WTC11 (cell line): ENCODE data around the gene LRMDA. TPM values are rescaled to one million over a fixed set of nuclear protein-coding genes. Genes with fewer than 3 reads are reported as not detected.

Experiments
- ATAC-seq: fragments of 200-7000 bp; cut with Tn5 transposase; 2 replicates; pipeline ENCODE4 v1.10.0; 2021; ENCODE audit warnings: mild to moderate bottlenecking, moderate library complexity
- CTCF ChIA-PET: fragments of 300-600 bp; sonication (Branson Sonifier 250); formaldehyde crosslinking; loops from one replicate; lab custom pipeline; 2021; ENCODE audit warnings: antibody characterized with exemption; lab: Charles Lee
- POLR2A ChIA-PET: fragments of 350-600 bp; sonication (Branson Sonifier 250); formaldehyde crosslinking; loops from one replicate; lab custom pipeline; 2021; ENCODE audit warnings: antibody characterized with exemption; lab: Charles Lee
- DNase-seq: peaks from one replicate; pipeline ENCODE4 v3.0.0; 2021; ENCODE audit warnings: low spot score
- H3K27ac Mint-ChIP-seq: 2 replicates; pipeline ENCODE4 v1.8.0; 2021; ENCODE audit warnings: mixed read lengths
- H3K27me3 Mint-ChIP-seq: 2 replicates; pipeline ENCODE4 v1.8.0; 2021; ENCODE audit warnings: low read depth, mild to moderate bottlenecking, moderate library complexity, mixed read lengths
- H3K36me3 Mint-ChIP-seq: 2 replicates; pipeline ENCODE4 v1.8.0; 2021; ENCODE audit warnings: mixed read lengths
- H3K4me1 Mint-ChIP-seq: 2 replicates; pipeline ENCODE4 v1.8.0; 2022; ENCODE audit warnings: mixed read lengths
- H3K4me3 Mint-ChIP-seq: 2 replicates; pipeline ENCODE4 v1.8.0; 2021; ENCODE audit warnings: mild to moderate bottlenecking, moderate library complexity, mixed read lengths
- H3K9me3 Mint-ChIP-seq: 2 replicates; pipeline ENCODE4 v1.8.0; 2021; ENCODE audit warnings: mixed read lengths
- ATF1 ChIP-seq: sonication (generic); formaldehyde crosslinking; IDR thresholded peaks from 2 replicates; pipeline ENCODE4 v1.8.1; 2023; ENCODE audit warnings: mild to moderate bottlenecking, moderate library complexity, missing genetic modification reagents
- FOXP1 ChIP-seq: sonication (generic); formaldehyde crosslinking; IDR thresholded peaks from 2 replicates; pipeline ENCODE4 v1.8.0; 2022; ENCODE audit warnings: missing genetic modification reagents, mild to moderate bottlenecking, moderate library complexity, borderline replicate concordance
- JUN ChIP-seq: sonication (generic); formaldehyde crosslinking; IDR thresholded peaks from 2 replicates; pipeline ENCODE4 v1.8.0; 2023; ENCODE audit warnings: mild to moderate bottlenecking, missing genetic modification reagents
- NFATC4 ChIP-seq: fragments of 250-450 bp; sonication (Bioruptor Pico); IDR thresholded peaks from 2 replicates; pipeline ENCODE4 v1.9.0; 2021; ENCODE audit warnings: mild to moderate bottlenecking
- NR1H2 ChIP-seq: sonication (generic); formaldehyde crosslinking; IDR thresholded peaks from 2 replicates; pipeline ENCODE4 v1.9.0; 2021; ENCODE audit warnings: mild to moderate bottlenecking, moderate library complexity, missing genetic modification reagents
- OVOL2 ChIP-seq: fragments of 250-450 bp; sonication (Bioruptor Pico); IDR thresholded peaks from 2 replicates; pipeline ENCODE4 v1.9.0; 2021; ENCODE audit warnings: mild to moderate bottlenecking, borderline replicate concordance
- SOX15 ChIP-seq: fragments of 250-450 bp; sonication (Bioruptor Pico); IDR thresholded peaks from 2 replicates; pipeline ENCODE4 v1.9.0; 2021; ENCODE audit warnings: mild to moderate bottlenecking
- ZNF138 ChIP-seq: sonication (generic); formaldehyde crosslinking; conservative IDR thresholded peaks from 2 replicates; pipeline ENCODE4 v1.8.1; 2022; ENCODE audit warnings: mild to moderate bottlenecking, moderate library complexity, missing genetic modification reagents
- ZNF232 ChIP-seq: sonication (generic); formaldehyde crosslinking; IDR thresholded peaks from 2 replicates; pipeline ENCODE4 v1.8.0; 2022; ENCODE audit warnings: mild to moderate bottlenecking, missing genetic modification reagents
- total RNA-seq: library from RNA; stranded (reverse); gene quantifications from 3 replicates; pipeline ENCODE4 v1.2.3, GENCODE V29; 2021
- TF ChIP-seq, protein P1 (sequence below): sonication (generic); formaldehyde crosslinking; IDR thresholded peaks from 2 replicates; pipeline ENCODE4 v1.8.1; 2023; ENCODE audit warnings: mild to moderate bottlenecking, missing genetic modification reagents, borderline replicate concordance
- TF ChIP-seq, protein P2 (sequence below): sonication (generic); formaldehyde crosslinking; IDR thresholded peaks from 2 replicates; pipeline ENCODE4 v1.8.0; 2022; ENCODE audit warnings: missing genetic modification reagents
- TF ChIP-seq, protein P3 (sequence below): sonication (generic); formaldehyde crosslinking; IDR thresholded peaks from 2 replicates; pipeline ENCODE4 v1.8.1; 2022; ENCODE audit warnings: missing genetic modification reagents, borderline replicate concordance
- TF ChIP-seq, protein P4 (sequence below): sonication (generic); formaldehyde crosslinking; IDR thresholded peaks from 2 replicates; pipeline ENCODE4 v1.8.1; 2023; ENCODE audit warnings: mild to moderate bottlenecking, missing genetic modification reagents, moderate library complexity
- TF ChIP-seq, protein P5 (sequence below): sonication (generic); formaldehyde crosslinking; IDR thresholded peaks from 2 replicates; pipeline ENCODE4 v1.8.0; 2022; ENCODE audit warnings: mild to moderate bottlenecking, missing genetic modification reagents
- TF ChIP-seq, protein P6 (sequence below): sonication (generic); formaldehyde crosslinking; IDR thresholded peaks from 2 replicates; pipeline ENCODE4 v1.8.1; 2022; ENCODE audit warnings: mild to moderate bottlenecking, missing genetic modification reagents, moderate library complexity, borderline replicate concordance
- TF ChIP-seq, protein P7 (sequence below): fragments of 250-450 bp; sonication (Bioruptor Pico); IDR thresholded peaks from 2 replicates; pipeline ENCODE4 v1.9.0; 2021; ENCODE audit warnings: moderate library complexity, mild to moderate bottlenecking, inconsistent platforms, borderline replicate concordance
- TF ChIP-seq, protein P8 (sequence below): sonication (generic); formaldehyde crosslinking; IDR thresholded peaks from 2 replicates; pipeline ENCODE4 v1.8.0; 2023; ENCODE audit warnings: mild to moderate bottlenecking, missing genetic modification reagents
- TF ChIP-seq, protein P9 (sequence below): sonication (generic); formaldehyde crosslinking; IDR thresholded peaks from 2 replicates; pipeline ENCODE4 v1.8.1; 2022; ENCODE audit warnings: low read depth, missing genetic modification reagents, borderline replicate concordance

LRMDA gene
- total RNA-seq, 1 experiment from 2014 or later, result 0.92 TPM

DNA sequence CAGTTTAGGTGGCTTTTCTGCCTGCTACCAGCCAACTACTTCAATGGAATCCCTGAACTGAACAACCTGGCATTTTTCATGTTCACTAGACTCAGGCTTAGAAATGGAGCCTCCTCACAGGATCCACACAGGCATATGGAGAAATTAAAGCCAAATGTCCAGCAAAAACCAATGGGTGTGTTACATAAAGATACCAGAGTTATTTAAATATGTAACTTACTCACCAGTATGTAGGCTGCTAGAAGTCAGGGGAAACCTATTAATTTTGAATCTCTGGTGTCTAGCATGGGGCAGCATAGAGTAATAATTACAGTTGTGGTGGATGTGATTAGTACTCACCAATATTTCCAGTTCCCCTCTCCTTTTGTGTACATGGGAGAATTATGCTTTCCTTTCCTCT lies 383.6 kb downstream of the LRMDA start (continued):
- TF ChIP-seq, protein P1, sequence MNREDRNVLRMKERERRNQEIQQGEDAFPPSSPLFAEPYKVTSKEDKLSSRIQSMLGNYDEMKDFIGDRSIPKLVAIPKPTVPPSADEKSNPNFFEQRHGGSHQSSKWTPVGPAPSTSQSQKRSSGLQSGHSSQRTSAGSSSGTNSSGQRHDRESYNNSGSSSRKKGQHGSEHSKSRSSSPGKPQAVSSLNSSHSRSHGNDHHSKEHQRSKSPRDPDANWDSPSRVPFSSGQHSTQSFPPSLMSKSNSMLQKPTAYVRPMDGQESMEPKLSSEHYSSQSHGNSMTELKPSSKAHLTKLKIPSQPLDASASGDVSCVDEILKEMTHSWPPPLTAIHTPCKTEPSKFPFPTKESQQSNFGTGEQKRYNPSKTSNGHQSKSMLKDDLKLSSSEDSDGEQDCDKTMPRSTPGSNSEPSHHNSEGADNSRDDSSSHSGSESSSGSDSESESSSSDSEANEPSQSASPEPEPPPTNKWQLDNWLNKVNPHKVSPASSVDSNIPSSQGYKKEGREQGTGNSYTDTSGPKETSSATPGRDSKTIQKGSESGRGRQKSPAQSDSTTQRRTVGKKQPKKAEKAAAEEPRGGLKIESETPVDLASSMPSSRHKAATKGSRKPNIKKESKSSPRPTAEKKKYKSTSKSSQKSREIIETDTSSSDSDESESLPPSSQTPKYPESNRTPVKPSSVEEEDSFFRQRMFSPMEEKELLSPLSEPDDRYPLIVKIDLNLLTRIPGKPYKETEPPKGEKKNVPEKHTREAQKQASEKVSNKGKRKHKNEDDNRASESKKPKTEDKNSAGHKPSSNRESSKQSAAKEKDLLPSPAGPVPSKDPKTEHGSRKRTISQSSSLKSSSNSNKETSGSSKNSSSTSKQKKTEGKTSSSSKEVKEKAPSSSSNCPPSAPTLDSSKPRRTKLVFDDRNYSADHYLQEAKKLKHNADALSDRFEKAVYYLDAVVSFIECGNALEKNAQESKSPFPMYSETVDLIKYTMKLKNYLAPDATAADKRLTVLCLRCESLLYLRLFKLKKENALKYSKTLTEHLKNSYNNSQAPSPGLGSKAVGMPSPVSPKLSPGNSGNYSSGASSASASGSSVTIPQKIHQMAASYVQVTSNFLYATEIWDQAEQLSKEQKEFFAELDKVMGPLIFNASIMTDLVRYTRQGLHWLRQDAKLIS (CRISPR knock-in tag), result no peak
- TF ChIP-seq, protein P2, sequence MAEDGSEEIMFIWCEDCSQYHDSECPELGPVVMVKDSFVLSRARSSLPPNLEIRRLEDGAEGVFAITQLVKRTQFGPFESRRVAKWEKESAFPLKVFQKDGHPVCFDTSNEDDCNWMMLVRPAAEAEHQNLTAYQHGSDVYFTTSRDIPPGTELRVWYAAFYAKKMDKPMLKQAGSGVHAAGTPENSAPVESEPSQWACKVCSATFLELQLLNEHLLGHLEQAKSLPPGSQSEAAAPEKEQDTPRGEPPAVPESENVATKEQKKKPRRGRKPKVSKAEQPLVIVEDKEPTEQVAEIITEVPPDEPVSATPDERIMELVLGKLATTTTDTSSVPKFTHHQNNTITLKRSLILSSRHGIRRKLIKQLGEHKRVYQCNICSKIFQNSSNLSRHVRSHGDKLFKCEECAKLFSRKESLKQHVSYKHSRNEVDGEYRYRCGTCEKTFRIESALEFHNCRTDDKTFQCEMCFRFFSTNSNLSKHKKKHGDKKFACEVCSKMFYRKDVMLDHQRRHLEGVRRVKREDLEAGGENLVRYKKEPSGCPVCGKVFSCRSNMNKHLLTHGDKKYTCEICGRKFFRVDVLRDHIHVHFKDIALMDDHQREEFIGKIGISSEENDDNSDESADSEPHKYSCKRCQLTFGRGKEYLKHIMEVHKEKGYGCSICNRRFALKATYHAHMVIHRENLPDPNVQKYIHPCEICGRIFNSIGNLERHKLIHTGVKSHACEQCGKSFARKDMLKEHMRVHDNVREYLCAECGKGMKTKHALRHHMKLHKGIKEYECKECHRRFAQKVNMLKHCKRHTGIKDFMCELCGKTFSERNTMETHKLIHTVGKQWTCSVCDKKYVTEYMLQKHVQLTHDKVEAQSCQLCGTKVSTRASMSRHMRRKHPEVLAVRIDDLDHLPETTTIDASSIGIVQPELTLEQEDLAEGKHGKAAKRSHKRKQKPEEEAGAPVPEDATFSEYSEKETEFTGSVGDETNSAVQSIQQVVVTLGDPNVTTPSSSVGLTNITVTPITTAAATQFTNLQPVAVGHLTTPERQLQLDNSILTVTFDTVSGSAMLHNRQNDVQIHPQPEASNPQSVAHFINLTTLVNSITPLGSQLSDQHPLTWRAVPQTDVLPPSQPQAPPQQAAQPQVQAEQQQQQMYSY, result no peak

DNA sequence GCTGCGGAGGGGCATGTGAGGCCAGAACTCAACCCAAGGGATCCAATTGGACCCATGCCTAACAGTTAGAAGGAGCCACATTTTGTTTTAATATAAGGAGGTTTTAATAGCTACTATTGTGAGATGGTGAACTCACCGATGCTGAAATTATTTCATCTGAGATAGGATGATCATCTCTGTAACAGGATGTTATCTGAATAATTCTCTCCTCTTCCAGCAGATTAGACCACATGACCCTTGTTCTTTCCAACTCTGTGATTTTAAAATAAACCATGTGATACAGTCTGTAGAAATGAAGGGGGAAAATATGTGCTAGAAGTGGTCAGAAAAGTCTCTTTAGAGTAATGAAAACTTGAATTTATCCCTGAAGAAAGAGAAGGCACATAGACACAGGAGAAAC lies 385.8 kb downstream of the LRMDA start:
- Mint-ChIP-seq H3K27me3 (no peaks in the 10 kb centered on the region; the same call in 1 of the 2 replicates), H3K4me1 (no peaks in the 10 kb centered on the region), H3K27ac (no peak overlapping the region), H3K4me3 (no peak overlapping the region), H3K36me3 (no peaks in the 10 kb centered on the region), H3K9me3 (peaks cover 10% of the 10 kb centered on the region)
- ChIA-PET CTCF (no interaction called here), POLR2A (no interaction called here)
- no peak for ATAC-seq
- DNase-seq, result no peak
- no peak for TF ChIP-seq SOX15 (CRISPR knock-in tag)
- no peak for TF ChIP-seq NR1H2
- no peak for TF ChIP-seq OVOL2 (CRISPR knock-in tag)
- TF ChIP-seq, protein P3, sequence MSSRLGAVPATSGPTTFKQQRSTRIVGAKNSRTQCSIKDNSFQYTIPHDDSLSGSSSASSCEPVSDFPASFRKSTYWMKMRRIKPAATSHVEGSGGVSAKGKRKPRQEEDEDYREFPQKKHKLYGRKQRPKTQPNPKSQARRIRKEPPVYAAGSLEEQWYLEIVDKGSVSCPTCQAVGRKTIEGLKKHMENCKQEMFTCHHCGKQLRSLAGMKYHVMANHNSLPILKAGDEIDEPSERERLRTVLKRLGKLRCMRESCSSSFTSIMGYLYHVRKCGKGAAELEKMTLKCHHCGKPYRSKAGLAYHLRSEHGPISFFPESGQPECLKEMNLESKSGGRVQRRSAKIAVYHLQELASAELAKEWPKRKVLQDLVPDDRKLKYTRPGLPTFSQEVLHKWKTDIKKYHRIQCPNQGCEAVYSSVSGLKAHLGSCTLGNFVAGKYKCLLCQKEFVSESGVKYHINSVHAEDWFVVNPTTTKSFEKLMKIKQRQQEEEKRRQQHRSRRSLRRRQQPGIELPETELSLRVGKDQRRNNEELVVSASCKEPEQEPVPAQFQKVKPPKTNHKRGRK (CRISPR knock-in tag), result no peak
- TF ChIP-seq, protein P4, sequence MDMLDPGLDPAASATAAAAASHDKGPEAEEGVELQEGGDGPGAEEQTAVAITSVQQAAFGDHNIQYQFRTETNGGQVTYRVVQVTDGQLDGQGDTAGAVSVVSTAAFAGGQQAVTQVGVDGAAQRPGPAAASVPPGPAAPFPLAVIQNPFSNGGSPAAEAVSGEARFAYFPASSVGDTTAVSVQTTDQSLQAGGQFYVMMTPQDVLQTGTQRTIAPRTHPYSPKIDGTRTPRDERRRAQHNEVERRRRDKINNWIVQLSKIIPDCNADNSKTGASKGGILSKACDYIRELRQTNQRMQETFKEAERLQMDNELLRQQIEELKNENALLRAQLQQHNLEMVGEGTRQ (CRISPR knock-in tag), result no peak
- TF ChIP-seq, protein P5, sequence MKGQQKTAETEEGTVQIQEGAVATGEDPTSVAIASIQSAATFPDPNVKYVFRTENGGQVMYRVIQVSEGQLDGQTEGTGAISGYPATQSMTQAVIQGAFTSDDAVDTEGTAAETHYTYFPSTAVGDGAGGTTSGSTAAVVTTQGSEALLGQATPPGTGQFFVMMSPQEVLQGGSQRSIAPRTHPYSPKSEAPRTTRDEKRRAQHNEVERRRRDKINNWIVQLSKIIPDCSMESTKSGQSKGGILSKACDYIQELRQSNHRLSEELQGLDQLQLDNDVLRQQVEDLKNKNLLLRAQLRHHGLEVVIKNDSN (CRISPR knock-in tag), result no peak
- TF ChIP-seq, protein P6, sequence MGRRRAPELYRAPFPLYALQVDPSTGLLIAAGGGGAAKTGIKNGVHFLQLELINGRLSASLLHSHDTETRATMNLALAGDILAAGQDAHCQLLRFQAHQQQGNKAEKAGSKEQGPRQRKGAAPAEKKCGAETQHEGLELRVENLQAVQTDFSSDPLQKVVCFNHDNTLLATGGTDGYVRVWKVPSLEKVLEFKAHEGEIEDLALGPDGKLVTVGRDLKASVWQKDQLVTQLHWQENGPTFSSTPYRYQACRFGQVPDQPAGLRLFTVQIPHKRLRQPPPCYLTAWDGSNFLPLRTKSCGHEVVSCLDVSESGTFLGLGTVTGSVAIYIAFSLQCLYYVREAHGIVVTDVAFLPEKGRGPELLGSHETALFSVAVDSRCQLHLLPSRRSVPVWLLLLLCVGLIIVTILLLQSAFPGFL, result no peak
- no peak for TF ChIP-seq ATF1
- TF ChIP-seq, protein P7, sequence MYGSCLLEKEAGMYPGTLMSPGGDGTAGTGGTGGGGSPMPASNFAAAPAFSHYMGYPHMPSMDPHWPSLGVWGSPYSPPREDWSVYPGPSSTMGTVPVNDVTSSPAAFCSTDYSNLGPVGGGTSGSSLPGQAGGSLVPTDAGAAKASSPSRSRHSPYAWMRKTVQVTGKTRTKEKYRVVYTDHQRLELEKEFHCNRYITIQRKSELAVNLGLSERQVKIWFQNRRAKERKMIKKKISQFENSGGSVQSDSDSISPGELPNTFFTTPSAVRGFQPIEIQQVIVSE (CRISPR knock-in tag), result no peak
- no peak for TF ChIP-seq ZNF232 (CRISPR knock-in tag)
- TF ChIP-seq ZNF138, result no peak
- TF ChIP-seq JUN (CRISPR knock-in tag), result no peak
- no peak for TF ChIP-seq FOXP1 (CRISPR knock-in tag)
- TF ChIP-seq, protein P8, sequence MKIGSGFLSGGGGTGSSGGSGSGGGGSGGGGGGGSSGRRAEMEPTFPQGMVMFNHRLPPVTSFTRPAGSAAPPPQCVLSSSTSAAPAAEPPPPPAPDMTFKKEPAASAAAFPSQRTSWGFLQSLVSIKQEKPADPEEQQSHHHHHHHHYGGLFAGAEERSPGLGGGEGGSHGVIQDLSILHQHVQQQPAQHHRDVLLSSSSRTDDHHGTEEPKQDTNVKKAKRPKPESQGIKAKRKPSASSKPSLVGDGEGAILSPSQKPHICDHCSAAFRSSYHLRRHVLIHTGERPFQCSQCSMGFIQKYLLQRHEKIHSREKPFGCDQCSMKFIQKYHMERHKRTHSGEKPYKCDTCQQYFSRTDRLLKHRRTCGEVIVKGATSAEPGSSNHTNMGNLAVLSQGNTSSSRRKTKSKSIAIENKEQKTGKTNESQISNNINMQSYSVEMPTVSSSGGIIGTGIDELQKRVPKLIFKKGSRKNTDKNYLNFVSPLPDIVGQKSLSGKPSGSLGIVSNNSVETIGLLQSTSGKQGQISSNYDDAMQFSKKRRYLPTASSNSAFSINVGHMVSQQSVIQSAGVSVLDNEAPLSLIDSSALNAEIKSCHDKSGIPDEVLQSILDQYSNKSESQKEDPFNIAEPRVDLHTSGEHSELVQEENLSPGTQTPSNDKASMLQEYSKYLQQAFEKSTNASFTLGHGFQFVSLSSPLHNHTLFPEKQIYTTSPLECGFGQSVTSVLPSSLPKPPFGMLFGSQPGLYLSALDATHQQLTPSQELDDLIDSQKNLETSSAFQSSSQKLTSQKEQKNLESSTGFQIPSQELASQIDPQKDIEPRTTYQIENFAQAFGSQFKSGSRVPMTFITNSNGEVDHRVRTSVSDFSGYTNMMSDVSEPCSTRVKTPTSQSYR (CRISPR knock-in tag), result no peak
- TF ChIP-seq, protein P9, sequence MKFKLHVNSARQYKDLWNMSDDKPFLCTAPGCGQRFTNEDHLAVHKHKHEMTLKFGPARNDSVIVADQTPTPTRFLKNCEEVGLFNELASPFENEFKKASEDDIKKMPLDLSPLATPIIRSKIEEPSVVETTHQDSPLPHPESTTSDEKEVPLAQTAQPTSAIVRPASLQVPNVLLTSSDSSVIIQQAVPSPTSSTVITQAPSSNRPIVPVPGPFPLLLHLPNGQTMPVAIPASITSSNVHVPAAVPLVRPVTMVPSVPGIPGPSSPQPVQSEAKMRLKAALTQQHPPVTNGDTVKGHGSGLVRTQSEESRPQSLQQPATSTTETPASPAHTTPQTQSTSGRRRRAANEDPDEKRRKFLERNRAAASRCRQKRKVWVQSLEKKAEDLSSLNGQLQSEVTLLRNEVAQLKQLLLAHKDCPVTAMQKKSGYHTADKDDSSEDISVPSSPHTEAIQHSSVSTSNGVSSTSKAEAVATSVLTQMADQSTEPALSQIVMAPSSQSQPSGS (CRISPR knock-in tag), result no peak
- no peak for TF ChIP-seq NFATC4 (CRISPR knock-in tag)
